GM18519 (cell line): ENCODE measurements around the gene COL4A3.
"Not testable (repeated sequence)": the region's sequence is repeated elsewhere in the genome, so short reads cannot be mapped to it uniquely, and the experiment has no call there.

ENCODE experiments used
- ATAC-seq: cut with Tn5 transposase; IDR thresholded peaks from one replicate; pipeline ENCODE4 v1.9.1; 2021; ENCODE audit warnings: mild to moderate bottlenecking, moderate library complexity; ENCODE audit not compliant: unreplicated experiment, low FRiP score

COL4A3 gene

GRCh38 chr2:227205701-227206100 is 41.3 kb downstream of the COL4A3 start:
- no peak for ATAC-seq

GRCh38 chr2:227206406-227206805 is 42.0 kb downstream of the COL4A3 start:
- ATAC-seq, result no peak

- ATAC-seq, result no peak
Observed at GRCh38 chr2:227207573-227207972, 43.1 kb downstream of the COL4A3 start.

GRCh38 chr2:227214622-227215041 is 50.2 kb downstream of the COL4A3 start:
- no peak for ATAC-seq

- no peak for ATAC-seq
Observed at GRCh38 chr2:227219312-227220105, 55.1 kb downstream of the COL4A3 start.

GRCh38 chr2:227221120-227221519 is 56.7 kb downstream of the COL4A3 start:
- no peak for ATAC-seq

GRCh38 chr2:227222292-227222691 is 57.9 kb downstream of the COL4A3 start:
- ATAC-seq, result no peak

- ATAC-seq, result not testable (repeated sequence)
Observed at GRCh38 chr2:227225641-227226040, 61.2 kb downstream of the COL4A3 start.

- no peak for ATAC-seq
Observed at GRCh38 chr2:227228061-227228667, 63.7 kb downstream of the COL4A3 start.

- ATAC-seq, result no peak
Observed at GRCh38 chr2:227230151-227230550, 65.7 kb downstream of the COL4A3 start.

- ATAC-seq, result no peak
Observed at GRCh38 chr2:227234429-227234828, 70.0 kb downstream of the COL4A3 start.

GRCh38 chr2:227237786-227238185 is 73.4 kb downstream of the COL4A3 start:
- no peak for ATAC-seq

- peak; percentile 47 for ATAC-seq
Observed at GRCh38 chr2:227238238-227239237, 74.1 kb downstream of the COL4A3 start.

- no peak for ATAC-seq
Observed at GRCh38 chr2:227241005-227241404, 76.6 kb downstream of the COL4A3 start.

- no peak for ATAC-seq
Observed at GRCh38 chr2:227248876-227249275, 84.5 kb downstream of the COL4A3 start.

GRCh38 chr2:227252831-227253230 is 88.4 kb downstream of the COL4A3 start:
- no peak for ATAC-seq

- ATAC-seq, result no peak
Observed at GRCh38 chr2:227256605-227257004, 92.2 kb downstream of the COL4A3 start.

GRCh38 chr2:227257820-227258219 is 93.4 kb downstream of the COL4A3 start:
- no peak for ATAC-seq

- ATAC-seq, result no peak
Observed at GRCh38 chr2:227260041-227260440, 95.6 kb downstream of the COL4A3 start.

GRCh38 chr2:227267410-227268115 is 103.1 kb downstream of the COL4A3 start:
- no peak for ATAC-seq
